Measurements from ENCODE around the gene KRT17.

The KRT17 gene

DNA sequence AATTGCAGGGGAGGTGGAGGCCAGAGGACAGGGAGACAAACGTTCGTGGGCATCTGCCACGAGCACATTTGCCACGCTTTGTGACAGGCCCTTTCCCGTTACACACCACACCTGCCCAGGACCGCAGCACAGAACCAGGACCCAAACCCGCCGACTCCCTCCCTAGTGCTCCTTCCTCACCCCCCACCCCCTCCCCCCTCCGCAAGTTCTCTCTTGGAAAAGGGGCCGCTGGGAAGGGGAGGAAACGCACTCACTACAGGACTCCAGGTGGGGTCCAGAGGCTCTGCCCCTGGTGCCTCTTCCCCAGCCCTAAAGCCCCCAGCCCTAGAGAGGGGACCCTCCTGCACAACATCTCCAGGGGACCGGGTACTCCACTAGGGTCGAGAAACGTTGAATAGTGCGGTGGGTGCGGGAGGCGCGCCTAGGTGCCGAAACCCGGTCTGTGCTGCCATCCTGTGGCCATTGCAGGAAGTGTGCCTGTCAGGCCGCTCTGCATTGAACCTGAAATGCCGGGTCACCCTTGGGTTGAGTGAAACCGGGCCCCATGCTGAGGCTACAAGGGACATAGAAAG is 42.4 kb upstream of the KRT17 start:
- Histone ChIP-seq H3K4me3 (ENCODE audit: insufficient read depth in 1 of 2, low read depth in 1 of 2, low read length in 2 of 2) (peak overlapping the region; percentile 43 to 72), H3K36me3 (ENCODE audit: control insufficient read depth in 1 of 2, insufficient read depth in 2 of 2, low read depth in 1 of 2, low read length in 2 of 2) (no peaks in the 10 kb centered on the region), H2AK5ac (ENCODE audit: low read length, severe bottlenecking) (peak overlapping the region; percentile 66), H3K4me2 (ENCODE audit: low read length, poor library complexity, severe bottlenecking) (peak overlapping the region; percentile 72), H2BK15ac (ENCODE audit: low read depth, poor library complexity, severe bottlenecking) (no peak overlapping the region), H2AFZ (ENCODE audit: low read depth, low read length) (peak overlapping the region; percentile 66), H3K18ac (ENCODE audit: low read depth in 1 of 2, low read length in 2 of 2) (peak overlapping the region in 1 of 2 experiments; percentile 84), H3K14ac (ENCODE audit: low read length in 2 of 2) (no peak overlapping the region), H3K27me3 (ENCODE audit: control insufficient read depth in 1 of 2, insufficient read depth in 1 of 2, low read length in 2 of 2) (no peaks in the 10 kb centered on the region), H2BK120ac (ENCODE audit: low read depth, low read length) (no peak overlapping the region), H3K23ac (ENCODE audit: low read length in 2 of 2) (no peak overlapping the region), H4K8ac (ENCODE audit: low read length) (peak overlapping the region; percentile 97), H2BK12ac (ENCODE audit: low read length in 2 of 2) (peak overlapping the region in 1 of 2 experiments; percentile 89), H3K4me1 (ENCODE audit: control insufficient read depth, insufficient read depth, low read depth, low read length) (peaks cover 37% of the 10 kb centered on the region), H2BK5ac (ENCODE audit: low read depth, low read length, poor library complexity, severe bottlenecking) (no peak overlapping the region), H3K79me1 (replicated peaks; ENCODE audit: low read length, poor library complexity, severe bottlenecking) (no peaks in the 10 kb centered on the region), H3K9ac (ENCODE audit: low read length) (peak overlapping the region; percentile 80), H3K27ac (ENCODE audit: low read length, poor library complexity, severe bottlenecking) (peak overlapping the region; percentile 95), H3K4ac (ENCODE audit: low read depth in 1 of 2, low read length in 2 of 2) (peak overlapping the region; percentile 33 to 55), H4K91ac (ENCODE audit: low read length) (peak overlapping the region; percentile 64), H3K9me3 (ENCODE audit: control insufficient read depth, low read length) (no peaks in the 10 kb centered on the region)
- 3% methylated on average over 20 of the region's 23 CpGs for WGBS
- DNase-seq = peak; percentile 79

GRCh38 chr17:41666237-41666641 is 41.9 kb upstream of the KRT17 start:
- no peak overlapping the region for H3K23ac ChIP-seq (ENCODE audit: low read length in 2 of 2)
- peak; percentile 94 for DNase-seq
- 5% methylated on average over 7 of the region's 11 CpGs for WGBS
- H3K18ac ChIP-seq (ENCODE audit: low read depth in 1 of 2, low read length in 2 of 2) = peak overlapping the region; percentile 45 to 84
- peaks cover 37% of the 10 kb centered on the region for H3K4me1 ChIP-seq (ENCODE audit: control insufficient read depth, insufficient read depth, low read depth, low read length)
- peak overlapping the region; percentile 81 for H2BK5ac ChIP-seq (ENCODE audit: low read depth, low read length, poor library complexity, severe bottlenecking)
- H3K4me3 ChIP-seq (ENCODE audit: insufficient read depth in 1 of 2, low read depth in 1 of 2, low read length in 2 of 2) = peak overlapping the region in 1 of 2 experiments; percentile 73
- no peaks in the 10 kb centered on the region for H3K27me3 ChIP-seq (ENCODE audit: control insufficient read depth in 1 of 2, insufficient read depth in 1 of 2, low read length in 2 of 2)
- H3K79me1 ChIP-seq (replicated peaks; ENCODE audit: low read length, poor library complexity, severe bottlenecking) = no peaks in the 10 kb centered on the region
- peak overlapping the region in 1 of 2 experiments; percentile 37 for H2BK12ac ChIP-seq (ENCODE audit: low read length in 2 of 2)
- H3K4me2 ChIP-seq (ENCODE audit: low read length, poor library complexity, severe bottlenecking) = peak overlapping the region; percentile 72
- peak overlapping the region; percentile 44 for H4K91ac ChIP-seq (ENCODE audit: low read length)
- peak overlapping the region; percentile 36 for H2AFZ ChIP-seq (ENCODE audit: low read depth, low read length)
- H4K8ac ChIP-seq (ENCODE audit: low read length) = peak overlapping the region; percentile 97
- peak overlapping the region; percentile 95 for H3K27ac ChIP-seq (ENCODE audit: low read length, poor library complexity, severe bottlenecking)
- no peak overlapping the region for H2BK15ac ChIP-seq (ENCODE audit: low read depth, poor library complexity, severe bottlenecking)
- no peak overlapping the region for H3K4ac ChIP-seq (ENCODE audit: low read depth in 1 of 2, low read length in 2 of 2)
- no peaks in the 10 kb centered on the region for H3K36me3 ChIP-seq (ENCODE audit: control insufficient read depth in 1 of 2, insufficient read depth in 2 of 2, low read depth in 1 of 2, low read length in 2 of 2)
- peak overlapping the region; percentile 21 for H2AK5ac ChIP-seq (ENCODE audit: low read length, severe bottlenecking)
- no peaks in the 10 kb centered on the region for H3K9me3 ChIP-seq (ENCODE audit: control insufficient read depth, low read length)
- peak overlapping the region; percentile 80 for H3K9ac ChIP-seq (ENCODE audit: low read length)
- no peak overlapping the region for H2BK120ac ChIP-seq (ENCODE audit: low read depth, low read length)
- no peak overlapping the region for H3K14ac ChIP-seq (ENCODE audit: low read length in 2 of 2)

DNA sequence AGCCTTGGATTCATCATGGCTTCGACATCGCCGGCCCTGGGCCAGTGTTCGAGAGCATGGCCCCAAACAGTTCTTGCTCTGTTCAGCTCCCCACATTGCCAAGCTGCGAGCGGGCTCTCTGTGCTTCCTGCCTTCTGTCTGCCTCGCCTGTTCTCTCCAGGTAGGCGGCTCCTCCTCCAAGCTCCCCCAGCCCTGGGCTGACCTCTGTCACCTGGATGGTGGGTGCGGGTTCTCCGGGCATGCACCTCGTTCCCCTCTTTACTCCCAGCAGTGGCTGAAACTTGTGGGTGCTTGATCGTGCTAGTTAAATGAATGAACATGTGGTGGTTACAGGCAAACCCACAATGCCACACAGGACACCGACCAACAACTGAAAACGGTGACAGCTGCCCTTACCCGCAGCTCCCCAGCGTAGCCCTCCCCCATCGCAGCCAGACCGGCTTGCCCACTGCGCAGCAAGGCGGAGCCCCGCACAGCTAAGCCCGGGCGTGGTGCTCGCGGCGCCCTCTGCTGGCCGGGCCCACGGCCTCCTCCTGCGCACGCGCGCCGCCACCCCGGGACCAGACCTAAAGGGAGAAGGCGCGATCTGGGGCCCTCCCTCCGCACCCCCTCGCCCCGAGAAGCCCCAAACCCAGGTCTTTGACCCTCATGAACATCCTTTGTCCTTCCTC is 41.3 kb upstream of the KRT17 start:
- Histone ChIP-seq H3K9ac (ENCODE audit: low read length) (peak overlapping the region; percentile 80), H3K79me1 (replicated peaks; ENCODE audit: low read length, poor library complexity, severe bottlenecking) (no peaks in the 10 kb centered on the region), H2BK15ac (ENCODE audit: low read depth, poor library complexity, severe bottlenecking) (no peak overlapping the region), H3K23ac (ENCODE audit: low read length in 2 of 2) (no peak overlapping the region), H2BK12ac (ENCODE audit: low read length in 2 of 2) (peak overlapping the region in 1 of 2 experiments; percentile 89), H3K4me2 (ENCODE audit: low read length, poor library complexity, severe bottlenecking) (peak overlapping the region; percentile 72), H2BK120ac (ENCODE audit: low read depth, low read length) (peak overlapping the region; percentile 90), H2AFZ (ENCODE audit: low read depth, low read length) (peak overlapping the region; percentile 85), H3K14ac (ENCODE audit: low read length in 2 of 2) (peak overlapping the region in 1 of 2 experiments; percentile 82), H3K27me3 (ENCODE audit: control insufficient read depth in 1 of 2, insufficient read depth in 1 of 2, low read length in 2 of 2) (peaks cover 0 to under 1% of the 10 kb centered on the region in 2 experiments), H4K91ac (ENCODE audit: low read length) (peak overlapping the region; percentile 71), H3K4me3 (ENCODE audit: insufficient read depth in 1 of 2, low read depth in 1 of 2, low read length in 2 of 2) (peak overlapping the region in 1 of 2 experiments; percentile 73), H3K36me3 (ENCODE audit: control insufficient read depth in 1 of 2, insufficient read depth in 2 of 2, low read depth in 1 of 2, low read length in 2 of 2) (no peaks in the 10 kb centered on the region), H2BK5ac (ENCODE audit: low read depth, low read length, poor library complexity, severe bottlenecking) (peak overlapping the region; percentile 81), H2AK5ac (ENCODE audit: low read length, severe bottlenecking) (peak overlapping the region; percentile 47), H3K4ac (ENCODE audit: low read depth in 1 of 2, low read length in 2 of 2) (peak overlapping the region; percentile 45 to 68), H3K9me3 (ENCODE audit: control insufficient read depth, low read length) (no peaks in the 10 kb centered on the region), H3K18ac (ENCODE audit: low read depth in 1 of 2, low read length in 2 of 2) (peak overlapping the region; percentile 59 to 95), H3K27ac (ENCODE audit: low read length, poor library complexity, severe bottlenecking) (peak overlapping the region; percentile 95), H3K4me1 (ENCODE audit: control insufficient read depth, insufficient read depth, low read depth, low read length) (peaks cover 35% of the 10 kb centered on the region), H4K8ac (ENCODE audit: low read length) (peak overlapping the region; percentile 97)
- WGBS = 14% methylated on average over 35 of the region's 39 CpGs
- DNase-seq = peak; percentile 77

Data from mesenchymal stem cell (in vitro differentiated cells and primary cell).